ENCODE measurements around the gene RBMX2. TPM values are rescaled to one million over a fixed set of nuclear protein-coding genes. Genes with fewer than 3 reads are reported as not detected.

The RBMX2 gene
- total RNA-seq = 38.9 and 42.6 TPM in 2 replicates

GRCh38 chrX:130401415-130402207 lies at the start of gene RBMX2:
RBMX2 (plus strand) TSS chrX:130401987; CDS start chrX:130402033, 46 bp downstream.

GRCh38 chrX:130385520-130385919 lies 16.3 kb upstream of the RBMX2 start, which contains the start of gene GPR119:
GPR119 (minus strand) TSS chrX:130385674; CDS start chrX:130385447, 227 bp downstream.

Other genes starting within 250 kb of the RBMX2 start
- gene AIFM1, start 236.1 kb upstream of the RBMX2 start, total RNA-seq = 18.4 and 24.1 TPM in 2 replicates
- 2.5 and 4.4 TPM in 2 replicates for gene RAB33A, start 230.0 kb upstream of the RBMX2 start, total RNA-seq
- gene ZNF280C, start 133.1 kb upstream of the RBMX2 start, total RNA-seq = 1.0 and 1.9 TPM in 2 replicates
- gene SLC25A14, start 62.1 kb upstream of the RBMX2 start, total RNA-seq = 10.4 and 14.2 TPM in 2 replicates
- gene GPR119, start 16.3 kb upstream of the RBMX2 start, total RNA-seq = not detected in 2 replicates